Measurements from ENCODE around the gene TNFSF8. TPM values are rescaled to one million over a fixed set of nuclear protein-coding genes. Genes with fewer than 3 reads are reported as not detected.

The TNFSF8 gene
- total RNA-seq, 4 donors from 2014 or later, result 0.54 to 3.9 (median 2.0) TPM

DNA sequence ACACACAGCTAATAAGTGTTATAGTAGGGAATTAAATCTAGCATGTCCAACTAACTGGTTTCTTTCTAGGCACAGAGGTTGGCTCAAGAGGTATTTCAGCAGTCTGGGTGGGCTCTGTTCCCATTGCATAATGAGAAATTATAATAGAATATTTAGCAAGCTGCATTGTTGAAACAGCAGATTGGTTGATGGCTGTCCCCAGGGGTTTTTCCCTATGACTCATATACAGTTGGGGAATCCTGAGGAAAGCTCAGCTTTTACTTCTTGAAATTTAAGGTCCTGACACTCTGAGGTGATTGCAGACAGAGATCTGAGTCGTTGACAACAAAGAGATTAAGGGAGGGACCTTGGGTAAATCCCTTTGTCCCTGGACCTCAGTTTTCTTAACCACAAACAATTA is 38.3 kb upstream of the TNFSF8 start:
- Histone ChIP-seq H3K4me3 (no peak overlapping the region), H3K27ac (no peak overlapping the region), H3K4me1 (no peaks in the 10 kb centered on the region), H3K9me3 (peaks cover 0 to 1% (median 0%) of the 10 kb centered on the region in 3 donors), H3K36me3 (no peaks in the 10 kb centered on the region), H3K27me3 (no peaks in the 10 kb centered on the region)
- 0% methylated on average over 1 of the region's 1 CpG; no CpG with 5 or more reads in 1 of the 2 donors for WGBS, 2 donors (ENCODE audit: low coverage in 1 of 2)
- ATAC-seq, result no peak
- TF ChIP-seq POLR2AphosphoS5 (IDR thresholded peaks at IDR 0.05), result no peak
- TF ChIP-seq, protein P1, sequence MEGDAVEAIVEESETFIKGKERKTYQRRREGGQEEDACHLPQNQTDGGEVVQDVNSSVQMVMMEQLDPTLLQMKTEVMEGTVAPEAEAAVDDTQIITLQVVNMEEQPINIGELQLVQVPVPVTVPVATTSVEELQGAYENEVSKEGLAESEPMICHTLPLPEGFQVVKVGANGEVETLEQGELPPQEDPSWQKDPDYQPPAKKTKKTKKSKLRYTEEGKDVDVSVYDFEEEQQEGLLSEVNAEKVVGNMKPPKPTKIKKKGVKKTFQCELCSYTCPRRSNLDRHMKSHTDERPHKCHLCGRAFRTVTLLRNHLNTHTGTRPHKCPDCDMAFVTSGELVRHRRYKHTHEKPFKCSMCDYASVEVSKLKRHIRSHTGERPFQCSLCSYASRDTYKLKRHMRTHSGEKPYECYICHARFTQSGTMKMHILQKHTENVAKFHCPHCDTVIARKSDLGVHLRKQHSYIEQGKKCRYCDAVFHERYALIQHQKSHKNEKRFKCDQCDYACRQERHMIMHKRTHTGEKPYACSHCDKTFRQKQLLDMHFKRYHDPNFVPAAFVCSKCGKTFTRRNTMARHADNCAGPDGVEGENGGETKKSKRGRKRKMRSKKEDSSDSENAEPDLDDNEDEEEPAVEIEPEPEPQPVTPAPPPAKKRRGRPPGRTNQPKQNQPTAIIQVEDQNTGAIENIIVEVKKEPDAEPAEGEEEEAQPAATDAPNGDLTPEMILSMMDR (IDR thresholded peaks at IDR 0.05), result no peak
- TF ChIP-seq EP300 (IDR thresholded peaks at IDR 0.05), result no peak
- no peak for TF ChIP-seq POLR2A (IDR thresholded peaks at IDR 0.05)

DNA sequence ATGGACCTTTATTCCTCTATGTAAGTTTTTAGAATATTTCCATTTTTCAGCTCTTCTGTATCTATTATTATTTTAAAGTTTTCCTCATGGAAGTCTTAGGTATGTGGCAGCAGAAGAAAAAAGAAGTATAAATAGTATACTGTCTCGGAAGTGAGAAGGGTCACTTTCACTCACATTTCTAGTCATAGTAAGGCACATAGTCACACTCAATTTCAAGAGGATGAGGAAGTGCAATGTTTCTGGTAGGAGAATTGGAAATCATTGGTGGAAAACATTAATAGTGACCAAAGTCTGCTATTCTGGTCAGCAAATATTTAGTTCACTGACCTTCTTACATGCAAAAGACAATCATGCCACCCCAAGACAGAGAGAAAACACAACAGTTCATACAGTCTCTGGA is 35.2 kb upstream of the TNFSF8 start:
- ATAC-seq, result no peak
- Histone ChIP-seq H3K4me1 (no peaks in the 10 kb centered on the region), H3K27ac (no peak overlapping the region), H3K9me3 (peaks cover 0 to 27% (median 0%) of the 10 kb centered on the region in 3 donors), H3K4me3 (no peak overlapping the region), H3K36me3 (no peaks in the 10 kb centered on the region), H3K27me3 (no peaks in the 10 kb centered on the region)
- WGBS, 2 donors (ENCODE audit: low coverage in 1 of 2), result 86 to 100% methylated on average over 1 of the region's 1 CpG
- TF ChIP-seq EP300 (IDR thresholded peaks at IDR 0.05) (no peak), POLR2A (IDR thresholded peaks at IDR 0.05) (no peak), POLR2AphosphoS5 (IDR thresholded peaks at IDR 0.05) (no peak)
- TF ChIP-seq, protein P1 (IDR thresholded peaks at IDR 0.05), result no peak

DNA sequence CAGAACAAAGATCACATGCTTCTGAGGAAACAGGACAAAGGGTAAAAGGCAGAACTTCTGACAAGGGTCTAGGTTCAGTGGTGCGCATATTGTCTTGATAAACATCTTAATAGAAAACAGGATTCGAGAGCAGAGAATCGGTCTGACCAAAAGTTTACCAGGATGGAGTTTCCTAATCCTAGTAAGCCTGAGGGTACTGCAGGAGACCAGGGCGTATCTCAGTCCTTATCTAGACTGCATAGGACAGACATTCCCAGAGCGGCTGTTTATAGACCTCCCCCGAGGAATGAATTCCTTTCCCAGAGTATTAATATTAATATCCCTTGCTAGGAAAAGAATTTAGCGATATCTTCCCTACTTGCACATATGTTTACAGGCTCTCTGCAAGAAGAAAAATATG is 32.4 kb upstream of the TNFSF8 start:
- 90 to 93% methylated on average over 7 of the region's 7 CpGs for WGBS, 2 donors (ENCODE audit: low coverage in 1 of 2)
- peaks cover 0 to 35% (median 0%) of the 10 kb centered on the region in 3 donors for H3K9me3 ChIP-seq
- no peak overlapping the region for H3K4me3 ChIP-seq
- no peak for ATAC-seq
- TF ChIP-seq EP300 (IDR thresholded peaks at IDR 0.05), result no peak
- TF ChIP-seq POLR2AphosphoS5 (IDR thresholded peaks at IDR 0.05), result no peak
- TF ChIP-seq POLR2A (IDR thresholded peaks at IDR 0.05), result no peak
- TF ChIP-seq, protein P1 (IDR thresholded peaks at IDR 0.05), result no peak
- H3K36me3 ChIP-seq, result no peaks in the 10 kb centered on the region
- no peak overlapping the region for H3K27ac ChIP-seq
- no peaks in the 10 kb centered on the region for H3K4me1 ChIP-seq
- H3K27me3 ChIP-seq, result no peaks in the 10 kb centered on the region

DNA sequence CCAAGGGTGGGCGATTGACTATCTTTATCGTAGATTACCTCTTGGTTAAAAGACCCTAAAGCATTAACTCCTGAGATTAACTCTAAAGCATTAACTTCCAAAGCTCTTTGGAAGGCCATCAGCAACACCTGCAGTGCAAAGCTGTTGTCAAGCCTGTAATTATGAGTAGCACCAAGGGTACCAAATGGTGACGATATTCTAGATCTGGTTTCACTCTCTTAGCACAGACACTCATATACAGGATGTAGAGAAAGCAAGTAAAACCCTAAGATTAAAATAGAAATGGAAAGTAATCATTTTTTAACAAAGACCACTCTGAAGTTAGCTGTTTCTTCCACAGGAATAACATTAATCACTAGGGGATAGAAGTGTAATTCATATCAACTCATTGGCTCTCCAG is 29.9 kb upstream of the TNFSF8 start:
- no peaks in the 10 kb centered on the region for H3K27me3 ChIP-seq
- 76 to 87% methylated on average over 3 of the region's 3 CpGs for WGBS, 2 donors (ENCODE audit: low coverage in 1 of 2)
- no peaks in the 10 kb centered on the region for H3K36me3 ChIP-seq
- no peak for TF ChIP-seq POLR2AphosphoS5 (IDR thresholded peaks at IDR 0.05)
- TF ChIP-seq EP300 (IDR thresholded peaks at IDR 0.05), result no peak
- TF ChIP-seq, protein P1 (IDR thresholded peaks at IDR 0.05), result no peak
- TF ChIP-seq POLR2A (IDR thresholded peaks at IDR 0.05), result no peak
- peaks cover 0 to 35% (median 0%) of the 10 kb centered on the region in 3 donors for H3K9me3 ChIP-seq
- no peaks in the 10 kb centered on the region for H3K4me1 ChIP-seq
- no peak overlapping the region for H3K27ac ChIP-seq
- no peak for ATAC-seq
- H3K4me3 ChIP-seq, result no peak overlapping the region

DNA sequence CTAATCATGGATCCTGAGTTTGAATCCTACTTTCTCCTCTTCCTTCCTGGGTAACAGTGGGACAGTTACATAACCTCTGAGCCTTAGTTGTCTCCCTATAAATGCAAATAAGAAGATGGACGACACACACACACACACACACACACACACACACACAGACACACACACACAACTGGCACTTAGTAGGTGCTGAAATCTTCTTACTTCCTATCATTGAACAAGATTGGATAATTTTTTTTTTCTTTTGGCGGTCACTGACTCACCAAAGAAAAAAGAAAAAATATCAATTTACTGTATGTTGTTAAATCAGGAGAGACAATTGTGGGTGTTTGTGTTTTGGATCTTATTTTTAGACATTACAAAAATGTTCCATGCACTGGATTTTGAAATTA is 28.4 kb upstream of the TNFSF8 start:
- Histone ChIP-seq H3K27me3 (no peaks in the 10 kb centered on the region), H3K4me1 (no peaks in the 10 kb centered on the region), H3K27ac (no peak overlapping the region), H3K4me3 (no peak overlapping the region), H3K9me3 (peaks cover 0 to 35% (median 0%) of the 10 kb centered on the region in 3 donors), H3K36me3 (no peaks in the 10 kb centered on the region)
- ATAC-seq, result no peak
- TF ChIP-seq POLR2AphosphoS5 (IDR thresholded peaks at IDR 0.05), result no peak
- TF ChIP-seq, protein P1 (IDR thresholded peaks at IDR 0.05), result no peak
- TF ChIP-seq POLR2A (IDR thresholded peaks at IDR 0.05), result no peak
- TF ChIP-seq EP300 (IDR thresholded peaks at IDR 0.05), result no peak
- 67 to 79% methylated on average over 2 of the region's 2 CpGs for WGBS, 2 donors (ENCODE audit: low coverage in 1 of 2)

Measured in gastroesophageal sphincter (tissue), 4 donors.